Measurements from ENCODE around the gene PCDH12.
"Not testable (repeated sequence)": the region's sequence is repeated elsewhere in the genome, so short reads cannot be mapped to it uniquely, and the experiment has no call there.

PCDH12 gene

DNA sequence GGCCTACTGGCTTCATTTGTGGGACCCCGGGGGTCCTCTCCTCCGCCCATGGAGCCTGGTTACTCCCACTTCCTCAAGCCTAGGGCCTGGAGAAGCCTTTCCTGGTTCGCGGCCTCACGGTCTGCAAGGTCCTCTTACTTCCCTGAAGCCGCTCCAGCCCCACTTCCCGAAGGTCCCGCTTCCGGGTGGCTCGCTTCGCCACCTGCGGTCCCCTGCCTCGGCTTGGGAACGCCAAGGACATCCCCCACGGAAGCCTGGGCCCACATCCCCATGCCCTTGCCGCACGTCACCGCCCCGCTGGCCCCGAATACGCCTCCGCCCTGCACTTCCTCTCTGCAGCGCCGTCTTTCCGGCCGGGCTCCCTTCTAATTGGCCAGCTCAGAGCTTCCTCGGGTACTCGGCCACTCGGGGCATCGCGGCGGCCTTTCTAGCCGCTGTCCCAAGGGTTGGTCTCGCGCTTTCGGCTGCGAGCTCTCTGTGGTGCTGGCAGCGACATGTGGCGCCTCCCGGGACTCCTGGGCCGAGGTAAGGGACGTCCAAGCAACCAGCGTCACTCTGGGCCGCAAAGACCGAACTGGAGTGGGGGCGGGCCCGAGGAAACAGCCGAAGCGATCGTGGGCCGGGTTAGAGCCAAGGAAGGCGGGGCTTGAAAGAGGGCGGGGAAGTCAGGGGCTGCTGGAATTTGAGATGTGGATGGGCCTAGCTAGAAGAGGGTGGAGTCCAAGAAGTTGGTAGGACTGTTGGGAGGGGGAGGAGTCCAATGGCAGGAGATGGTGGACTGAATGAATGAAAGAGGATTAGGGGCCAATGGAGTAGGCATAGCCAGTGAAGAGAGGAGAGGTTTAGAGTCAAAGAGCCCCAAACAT lies 34.3 kb downstream of the PCDH12 start, which contains the start of gene DELE1:
TSS of gene DELE1 (plus strand) at position 424 of the 866 bp plus-strand sequence. CDS start at position 495, 71 bp downstream.
- peak; percentile 80 for DNase-seq (ENCODE audit: extremely low read depth, low read depth)
- TF ChIP-seq, protein P1, sequence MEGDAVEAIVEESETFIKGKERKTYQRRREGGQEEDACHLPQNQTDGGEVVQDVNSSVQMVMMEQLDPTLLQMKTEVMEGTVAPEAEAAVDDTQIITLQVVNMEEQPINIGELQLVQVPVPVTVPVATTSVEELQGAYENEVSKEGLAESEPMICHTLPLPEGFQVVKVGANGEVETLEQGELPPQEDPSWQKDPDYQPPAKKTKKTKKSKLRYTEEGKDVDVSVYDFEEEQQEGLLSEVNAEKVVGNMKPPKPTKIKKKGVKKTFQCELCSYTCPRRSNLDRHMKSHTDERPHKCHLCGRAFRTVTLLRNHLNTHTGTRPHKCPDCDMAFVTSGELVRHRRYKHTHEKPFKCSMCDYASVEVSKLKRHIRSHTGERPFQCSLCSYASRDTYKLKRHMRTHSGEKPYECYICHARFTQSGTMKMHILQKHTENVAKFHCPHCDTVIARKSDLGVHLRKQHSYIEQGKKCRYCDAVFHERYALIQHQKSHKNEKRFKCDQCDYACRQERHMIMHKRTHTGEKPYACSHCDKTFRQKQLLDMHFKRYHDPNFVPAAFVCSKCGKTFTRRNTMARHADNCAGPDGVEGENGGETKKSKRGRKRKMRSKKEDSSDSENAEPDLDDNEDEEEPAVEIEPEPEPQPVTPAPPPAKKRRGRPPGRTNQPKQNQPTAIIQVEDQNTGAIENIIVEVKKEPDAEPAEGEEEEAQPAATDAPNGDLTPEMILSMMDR (IDR thresholded peaks at IDR 0.05; ENCODE audit: low read depth, low read length) = no peak; the same call in 1 of the 2 replicates

DNA sequence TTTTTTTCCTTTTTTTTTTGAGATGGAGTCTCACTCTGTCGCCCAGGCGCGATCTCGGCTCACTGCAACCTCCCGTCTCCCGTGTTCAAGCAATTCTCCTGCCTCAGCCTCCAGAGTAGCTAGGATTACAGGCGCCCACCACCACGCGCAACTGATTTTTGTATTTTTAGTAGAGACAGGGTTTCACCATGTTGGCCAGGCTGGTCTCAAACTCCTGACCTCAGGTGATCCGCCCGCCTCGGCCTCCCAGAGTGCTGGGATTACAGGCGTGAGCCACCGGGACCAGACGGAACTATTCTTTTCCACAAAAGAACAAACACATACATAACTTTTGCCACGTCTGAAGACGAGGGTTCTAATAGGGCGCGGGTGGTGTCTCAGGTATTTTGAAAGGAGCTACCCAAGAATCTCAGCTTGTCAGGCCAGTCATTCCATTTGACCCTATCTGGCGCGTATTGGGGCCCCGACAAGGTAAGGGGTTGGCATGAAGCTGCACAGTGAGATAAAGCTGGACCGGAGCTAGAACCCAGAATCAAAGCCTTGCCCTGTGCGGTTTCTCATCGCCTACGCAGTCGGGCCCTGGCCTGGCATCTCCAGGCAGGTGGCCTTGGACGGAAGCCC lies 35.1 kb downstream of the PCDH12 start:
- DNase-seq (ENCODE audit: extremely low read depth, low read depth) = not testable (repeated sequence)

DNA sequence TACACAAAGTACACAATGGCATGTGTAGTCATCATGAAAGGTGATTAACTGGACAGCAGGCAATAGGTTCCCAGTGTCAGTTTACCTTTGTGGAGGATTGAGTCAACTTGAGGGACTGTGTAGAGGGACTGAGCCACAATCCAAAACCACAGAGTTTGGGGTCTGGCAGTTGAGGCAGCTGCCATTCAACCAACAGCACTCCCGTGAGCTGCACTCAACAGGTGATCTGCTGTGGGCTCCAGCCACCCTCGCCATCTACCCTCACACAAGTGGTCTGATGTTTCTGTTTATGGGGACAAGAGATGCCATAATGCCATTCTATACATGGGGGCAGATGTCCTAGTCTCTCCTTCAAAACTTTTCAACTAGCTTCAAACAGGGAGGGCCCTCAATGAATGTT lies 37.2 kb downstream of the PCDH12 start:
- TF ChIP-seq, protein P1 (IDR thresholded peaks at IDR 0.05; ENCODE audit: low read depth, low read length) = no peak
- no peak for DNase-seq (ENCODE audit: extremely low read depth, low read depth)

DNA sequence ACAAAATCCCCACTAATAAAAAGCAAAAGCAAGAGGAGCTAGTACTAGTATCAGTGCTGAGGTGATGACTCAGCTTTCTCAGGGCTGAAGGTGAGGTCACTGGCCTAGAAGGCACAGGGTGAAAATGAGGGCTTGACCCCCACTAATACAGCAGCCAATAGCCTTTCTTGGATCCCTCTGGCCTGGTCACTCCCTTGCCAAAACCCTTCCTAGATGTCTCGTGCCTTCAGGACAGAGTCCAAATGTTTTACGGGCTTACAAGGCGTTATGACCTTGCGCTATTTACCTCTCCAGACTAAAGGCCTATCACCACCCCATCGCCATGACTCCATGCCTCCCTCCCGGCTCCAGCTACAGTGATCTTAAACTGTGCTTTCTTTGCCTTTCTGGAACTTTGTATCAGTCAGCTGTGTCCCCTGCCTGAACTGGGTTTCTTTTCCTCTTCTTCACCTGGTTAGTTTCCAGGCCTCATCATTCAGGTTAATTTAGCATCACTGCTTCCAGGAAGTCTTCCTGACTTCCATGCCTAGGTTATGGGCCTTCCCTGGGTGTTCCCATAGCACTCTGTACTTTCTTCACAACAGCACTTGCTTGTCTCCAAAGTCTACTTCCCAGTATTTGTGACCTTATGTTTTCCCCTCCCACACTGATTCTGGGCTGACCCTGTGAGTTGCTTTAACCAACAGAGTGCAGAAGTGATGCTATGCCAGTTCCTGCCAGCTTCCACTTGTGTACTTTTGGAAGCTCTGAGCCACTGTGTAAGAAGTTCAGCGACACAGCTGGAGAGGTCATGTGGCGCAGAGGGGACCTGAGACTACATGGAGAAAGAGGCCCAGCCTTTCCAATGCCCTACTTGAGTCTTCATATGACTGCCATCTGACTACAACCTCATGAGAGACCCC lies 38.5 kb downstream of the PCDH12 start:
- TF ChIP-seq, protein P1 (IDR thresholded peaks at IDR 0.05; ENCODE audit: low read depth, low read length) = no peak
- DNase-seq (ENCODE audit: extremely low read depth, low read depth) = no peak

DNA sequence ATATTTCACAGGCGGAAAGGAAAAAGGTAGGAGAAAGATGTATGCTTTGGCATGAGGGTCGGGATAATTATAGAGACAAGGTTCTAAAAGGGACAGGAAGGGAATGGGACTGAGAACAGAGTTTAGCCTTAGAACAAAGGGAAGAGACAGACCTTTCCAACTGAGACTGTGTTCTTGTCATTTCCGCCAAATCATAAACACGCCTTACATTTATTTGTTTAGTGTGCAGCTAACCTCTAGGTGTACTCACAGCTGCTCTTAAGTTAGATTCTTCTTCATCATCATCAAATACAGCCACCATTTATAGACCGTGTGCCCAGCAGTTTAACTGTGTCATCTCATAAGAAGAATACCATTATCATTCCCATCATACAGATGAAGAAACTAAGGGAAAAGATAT lies 40.2 kb downstream of the PCDH12 start:
- no peak for DNase-seq (ENCODE audit: extremely low read depth, low read depth)
- TF ChIP-seq, protein P1 (IDR thresholded peaks at IDR 0.05; ENCODE audit: low read depth, low read length) = no peak

DNA sequence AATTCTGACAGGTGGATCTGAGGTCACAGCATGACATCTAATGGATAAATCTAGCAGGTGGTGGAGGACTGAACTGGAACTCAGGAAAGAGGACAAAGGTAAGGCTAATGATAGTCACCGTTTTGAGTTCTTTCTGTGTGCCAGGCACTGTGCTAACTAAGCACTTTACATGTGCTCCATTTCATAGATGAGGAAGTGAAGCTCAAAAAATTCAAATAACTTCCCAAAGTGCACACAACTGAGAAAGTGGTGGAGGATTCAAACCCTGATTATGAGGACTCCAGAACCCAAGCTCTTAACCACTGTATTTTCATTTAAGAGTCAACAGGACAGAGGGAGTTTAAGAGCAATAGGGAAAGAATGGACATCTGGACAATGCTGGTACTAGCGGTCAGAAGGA lies 41.5 kb downstream of the PCDH12 start:
- TF ChIP-seq, protein P1 (IDR thresholded peaks at IDR 0.05; ENCODE audit: low read depth, low read length) = no peak
- no peak for DNase-seq (ENCODE audit: extremely low read depth, low read depth)

DNA sequence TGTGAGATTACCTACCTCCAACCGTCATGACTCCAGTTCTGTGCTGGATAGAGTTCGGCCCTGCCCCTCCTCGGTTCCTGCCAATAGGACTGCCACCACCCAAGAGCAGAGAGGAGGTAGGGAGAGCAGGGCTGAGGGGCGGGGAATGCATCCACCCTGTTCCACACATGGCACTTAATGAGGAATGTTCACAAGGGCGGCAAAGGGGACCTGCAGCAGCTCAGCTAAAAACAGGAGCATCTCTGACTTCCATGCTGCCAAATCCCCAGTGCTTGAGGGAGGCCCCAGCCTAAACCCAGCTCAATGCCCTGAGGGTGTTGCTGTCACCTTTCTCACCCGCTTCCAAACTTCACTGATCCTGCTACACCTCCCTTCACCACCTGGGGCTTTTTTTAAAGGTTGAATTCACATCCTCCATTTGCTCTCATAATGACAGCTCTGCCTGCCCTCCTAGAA lies 42.1 kb downstream of the PCDH12 start:
- no peak for DNase-seq (ENCODE audit: extremely low read depth, low read depth)
- TF ChIP-seq, protein P1 (IDR thresholded peaks at IDR 0.05; ENCODE audit: low read depth, low read length) = no peak

Data from AG09319 (cell line).